ENCODE results near the gene DCHS2.

GRCh38 chr4:154521607-154522006 lies 30.0 kb upstream of the DCHS2 start:
- TF ChIP-seq CTCF (conservative IDR thresholded peaks at IDR 0.05; ENCODE audit: low read depth in 2 of 2) = no peak
- TF ChIP-seq JUNB (IDR thresholded peaks at IDR 0.05; ENCODE audit: unreplicated experiment) = no peak
- no peak for TF ChIP-seq REST (IDR thresholded peaks at IDR 0.05; ENCODE audit: unreplicated experiment)
- TF ChIP-seq EZH2 (IDR thresholded peaks at IDR 0.05; ENCODE audit: low read depth, unreplicated experiment) = no peak
- no peak for TF ChIP-seq EZH2phosphoT487 (IDR thresholded peaks at IDR 0.05; ENCODE audit: unreplicated experiment)
- no peak for TF ChIP-seq STAT1 (IDR thresholded peaks at IDR 0.05; ENCODE audit: unreplicated experiment)
- no peak for TF ChIP-seq POLR2AphosphoS5 (IDR thresholded peaks at IDR 0.05; ENCODE audit: low read depth)
- no peak for TF ChIP-seq ZNF331 (CRISPR knock-in tag; IDR thresholded peaks at IDR 0.05; ENCODE audit: low read depth)
- TF ChIP-seq CREB1 (CRISPR knock-in tag; IDR thresholded peaks at IDR 0.05; ENCODE audit: low read depth) = no peak

Data from GM23338 (cell line).